Neuronal stem cell (in vitro differentiated cells): Measurements from ENCODE around the gene ADAMTSL1.
A peak's percentile ranks its signal among the peaks of the same experiment; 100 is the strongest.

Source experiments
- DNase-seq: peaks from one replicate; pipeline ENCODE4 v3.0.0-alpha.2; 2013; ENCODE audit warnings: low spot score
- H2AFZ ChIP-seq: one replicate; pipeline ENCODE4 v1.6.1; 2013; ENCODE audit warnings: mild to moderate bottlenecking, low read length, inconsistent platforms
- H2AK5ac ChIP-seq: 2 replicates; pipeline ENCODE4 v1.6.1; 2013; ENCODE audit warnings: low read depth, mild to moderate bottlenecking, inconsistent platforms, low read length, moderate library complexity, mixed read lengths
- H2BK120ac ChIP-seq: 2 replicates; pipeline ENCODE4 v1.6.1; 2013; ENCODE audit warnings: low read depth, mild to moderate bottlenecking, inconsistent platforms, low read length, moderate library complexity, mixed read lengths
- H2BK12ac ChIP-seq: one replicate; pipeline ENCODE4 v1.6.1; 2013; ENCODE audit warnings: low read length, inconsistent platforms
- H2BK15ac ChIP-seq: 2 replicates; pipeline ENCODE4 v1.6.1; 2013; ENCODE audit warnings: mild to moderate bottlenecking, low read length, inconsistent platforms, mixed read lengths
- H2BK5ac ChIP-seq: one replicate; pipeline ENCODE4 v1.6.1; 2013; ENCODE audit warnings: inconsistent platforms, mild to moderate bottlenecking, low read length, moderate library complexity
- H3K14ac ChIP-seq: one replicate; pipeline ENCODE4 v1.6.1; 2013; ENCODE audit warnings: low read length, inconsistent platforms
- H3K18ac ChIP-seq: 2 replicates; pipeline ENCODE4 v1.6.1; 2013; ENCODE audit warnings: low read length, inconsistent platforms
- H3K23ac ChIP-seq: 2 replicates; pipeline ENCODE4 v1.6.1; 2013; ENCODE audit warnings: low read depth, mild to moderate bottlenecking, mixed read lengths, low read length, inconsistent platforms; ENCODE audit not compliant: poor library complexity
- H3K27ac ChIP-seq: replicated peaks from 3 replicates; pipeline ENCODE4 v1.5.1; 2013; ENCODE audit warnings: low read length, inconsistent platforms
- H3K27me3 ChIP-seq, 3 experiments: 2 replicates each; pipeline ENCODE4 v1.6.1; 2013; ENCODE audit warnings: low read length in 3 of 3, mild to moderate bottlenecking in 2 of 3, inconsistent platforms in 1 of 3, low read depth in 1 of 3, mixed read lengths in 1 of 3, moderate library complexity in 1 of 3; ENCODE audit not compliant: control insufficient read depth in 3 of 3, insufficient read depth in 3 of 3
- H3K36me3 ChIP-seq, 2 donors: replicated peaks in 1 of 2; 2 replicates each; pipeline ENCODE4 v1.6.1; 2013; ENCODE audit warnings: low read length in 2 of 2; ENCODE audit not compliant: control insufficient read depth in 2 of 2, insufficient read depth in 2 of 2
- H3K4ac ChIP-seq: 2 replicates; pipeline ENCODE4 v1.6.1; 2013; ENCODE audit warnings: inconsistent platforms, mild to moderate bottlenecking, low read length, moderate library complexity
- H3K4me1 ChIP-seq, 2 donors: 1 replicate in 1 of 2; 2 replicates in 1 of 2; pipeline ENCODE4 v1.6.1; 2013; ENCODE audit warnings: low read length in 2 of 2, low read depth in 1 of 2; ENCODE audit not compliant: control insufficient read depth in 2 of 2, insufficient read depth in 1 of 2
- H3K4me2 ChIP-seq: one replicate; pipeline ENCODE4 v1.6.1; 2013; ENCODE audit warnings: mild to moderate bottlenecking, low read length, inconsistent platforms; ENCODE audit not compliant: insufficient read depth, poor library complexity, severe bottlenecking
- H3K4me3 ChIP-seq, 2 donors: 2 replicates each; pipeline ENCODE4 v1.5.1; 2013; ENCODE audit warnings: low read length in 2 of 2, mild to moderate bottlenecking in 2 of 2, inconsistent platforms in 1 of 2, moderate library complexity in 1 of 2
- H3K79me1 ChIP-seq: one replicate; pipeline ENCODE4 v1.6.1; 2013; ENCODE audit warnings: low read depth, mild to moderate bottlenecking, inconsistent platforms, low read length, moderate library complexity
- H3K9ac ChIP-seq: one replicate; pipeline ENCODE4 v1.6.1; 2013; ENCODE audit warnings: mild to moderate bottlenecking, low read depth, low read length, inconsistent platforms; ENCODE audit not compliant: poor library complexity
- H3K9me3 ChIP-seq, 2 donors: replicated peaks in 1 of 2; 2 replicates each; pipeline versions ENCODE3 to v1.6.1; 2013; ENCODE audit warnings: low read length in 2 of 2, mild to moderate bottlenecking in 2 of 2, inconsistent platforms in 1 of 2, low read depth in 1 of 2, mixed read lengths in 1 of 2, moderate library complexity in 1 of 2; ENCODE audit not compliant: control insufficient read depth in 2 of 2, insufficient read depth in 1 of 2
- H4K8ac ChIP-seq: one replicate; pipeline ENCODE4 v1.6.1; 2013; ENCODE audit warnings: low read depth, mild to moderate bottlenecking, inconsistent platforms, low read length, moderate library complexity
- H4K91ac ChIP-seq: one replicate; pipeline ENCODE4 v1.6.1; 2013; ENCODE audit warnings: low read length, low read depth, mild to moderate bottlenecking, inconsistent platforms; ENCODE audit not compliant: poor library complexity
- WGBS, 2 donors: extraction: QIAGEN DNeasy Blood & Tissue Kit; methylation state at CpG; one replicate each; pipeline ENCODE4 v1.1.7; 2013; ENCODE audit warnings: missing lambda C conversion rate in 2 of 2, mixed read lengths in 1 of 2; ENCODE audit not compliant: insufficient read length in 2 of 2, insufficient replicate concordance in 1 of 2; ENCODE audit errors: extremely low coverage in 2 of 2; 5-methylcytosine and 5-hydroxymethylcytosine counted together

ADAMTSL1 gene

DNA sequence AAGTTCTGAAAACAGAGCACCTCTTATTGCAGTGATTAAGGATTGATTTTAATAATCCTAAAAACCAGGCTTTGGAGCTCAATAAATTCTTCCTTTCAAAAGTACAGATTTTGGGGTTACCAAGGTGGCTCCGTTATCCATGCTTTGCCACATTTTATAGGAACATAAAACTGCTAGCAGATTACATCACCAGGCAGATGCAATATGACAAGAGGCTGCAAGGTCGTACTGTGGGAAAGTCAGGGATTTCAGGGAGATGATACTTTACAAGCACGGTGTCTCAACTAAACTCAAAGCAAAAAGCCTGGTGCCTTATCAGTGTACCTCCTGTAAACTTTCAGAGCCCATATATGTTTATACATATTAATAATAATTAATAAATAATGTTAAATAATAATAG lies 28.6 kb downstream of the ADAMTSL1 start:
- WGBS, 2 donors, result no CpG with 5 or more reads among the region's 3 CpGs
- no peak overlapping the region for H2AK5ac ChIP-seq
- no peak overlapping the region for H3K14ac ChIP-seq
- no peak overlapping the region for H3K23ac ChIP-seq
- no peaks in the 10 kb centered on the region for H3K27me3 ChIP-seq
- DNase-seq, result no peak
- no peak overlapping the region for H2BK120ac ChIP-seq
- H3K4me1 ChIP-seq, result peaks cover 3 to 6% of the 10 kb centered on the region in 2 donors
- no peak overlapping the region for H3K27ac ChIP-seq
- H3K18ac ChIP-seq, result no peak overlapping the region
- no peak overlapping the region for H3K4ac ChIP-seq
- H3K9ac ChIP-seq, result no peak overlapping the region
- no peaks in the 10 kb centered on the region for H3K36me3 ChIP-seq
- H2BK12ac ChIP-seq, result no peak overlapping the region
- no peaks in the 10 kb centered on the region for H3K9me3 ChIP-seq
- H3K4me2 ChIP-seq, result no peak overlapping the region
- no peak overlapping the region for H2BK5ac ChIP-seq
- H2BK15ac ChIP-seq, result no peak overlapping the region
- H3K79me1 ChIP-seq, result no peaks in the 10 kb centered on the region
- no peak overlapping the region for H3K4me3 ChIP-seq
- no peak overlapping the region for H4K91ac ChIP-seq
- no peak overlapping the region for H2AFZ ChIP-seq
- H4K8ac ChIP-seq, result no peak overlapping the region

DNA sequence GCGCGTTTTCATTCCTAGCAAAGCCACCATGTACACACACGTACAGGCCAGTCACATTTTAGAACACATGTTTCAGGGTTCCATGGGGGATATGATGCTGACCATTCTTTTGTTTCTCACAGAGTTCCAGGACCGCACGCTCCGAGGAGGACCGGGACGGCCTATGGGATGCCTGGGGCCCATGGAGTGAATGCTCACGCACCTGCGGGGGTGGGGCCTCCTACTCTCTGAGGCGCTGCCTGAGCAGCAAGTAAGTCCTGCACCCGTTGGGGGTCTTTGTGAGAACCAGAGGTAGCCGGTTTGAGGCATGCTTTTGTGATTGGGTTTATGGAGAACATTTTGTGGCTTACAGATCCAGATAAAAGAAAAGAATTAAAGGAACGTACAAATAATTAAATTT lies 30.8 kb downstream of the ADAMTSL1 start:
- Histone ChIP-seq H2BK5ac (no peak overlapping the region), H2BK12ac (no peak overlapping the region), H3K27me3 (no peaks in the 10 kb centered on the region), H3K4me2 (no peak overlapping the region), H3K14ac (no peak overlapping the region), H3K36me3 (no peaks in the 10 kb centered on the region), H3K23ac (no peak overlapping the region), H4K8ac (no peak overlapping the region), H3K79me1 (no peaks in the 10 kb centered on the region), H3K9me3 (no peaks in the 10 kb centered on the region), H3K4me3 (no peak overlapping the region), H3K27ac (no peak overlapping the region), H3K4ac (no peak overlapping the region), H2AFZ (peak overlapping the region; percentile 85), H2BK15ac (no peak overlapping the region), H2BK120ac (no peak overlapping the region), H2AK5ac (no peak overlapping the region), H3K9ac (no peak overlapping the region), H3K4me1 (peaks cover 3 to 6% of the 10 kb centered on the region in 2 donors), H4K91ac (no peak overlapping the region), H3K18ac (no peak overlapping the region)
- no CpG with 5 or more reads among the region's 14 CpGs for WGBS, 2 donors
- DNase-seq, result peak; percentile 8

DNA sequence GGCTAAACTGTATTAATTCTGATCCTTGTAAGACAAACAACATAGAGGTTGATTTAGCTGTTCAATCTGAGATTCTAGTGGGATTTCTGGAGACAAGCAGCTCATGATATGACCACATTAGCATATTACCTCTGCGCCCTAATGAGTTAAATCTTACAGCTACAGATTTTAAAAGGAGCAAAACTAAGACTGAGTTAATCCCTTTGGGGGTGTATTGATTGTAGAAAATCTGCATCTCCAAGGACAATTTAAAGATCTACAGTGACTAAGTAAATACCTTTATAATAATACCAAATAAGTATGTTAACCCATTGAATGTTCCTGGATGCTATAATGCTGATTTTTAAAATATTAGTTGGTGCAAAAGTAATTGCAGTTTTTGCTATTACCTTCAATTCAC lies 33.2 kb downstream of the ADAMTSL1 start:
- H3K9ac ChIP-seq, result no peak overlapping the region
- H3K23ac ChIP-seq, result no peak overlapping the region
- no peak overlapping the region for H4K8ac ChIP-seq
- no peak overlapping the region for H3K4me2 ChIP-seq
- H2AK5ac ChIP-seq, result no peak overlapping the region
- no peak overlapping the region for H2BK12ac ChIP-seq
- no peaks in the 10 kb centered on the region for H3K79me1 ChIP-seq
- H2BK120ac ChIP-seq, result no peak overlapping the region
- H2AFZ ChIP-seq, result no peak overlapping the region
- no peak overlapping the region for H4K91ac ChIP-seq
- H3K14ac ChIP-seq, result no peak overlapping the region
- no peaks in the 10 kb centered on the region for H3K36me3 ChIP-seq
- no peak overlapping the region for H2BK15ac ChIP-seq
- no peak overlapping the region for H3K4ac ChIP-seq
- no peak overlapping the region for H3K4me3 ChIP-seq
- H3K27me3 ChIP-seq, result no peaks in the 10 kb centered on the region
- no peaks in the 10 kb centered on the region for H3K9me3 ChIP-seq
- no CpG with 5 or more reads among the region's 1 CpG for WGBS, 2 donors
- peaks cover 3 to 6% of the 10 kb centered on the region in 2 donors for H3K4me1 ChIP-seq
- DNase-seq, result no peak
- H3K27ac ChIP-seq, result no peak overlapping the region
- H2BK5ac ChIP-seq, result no peak overlapping the region
- no peak overlapping the region for H3K18ac ChIP-seq

DNA sequence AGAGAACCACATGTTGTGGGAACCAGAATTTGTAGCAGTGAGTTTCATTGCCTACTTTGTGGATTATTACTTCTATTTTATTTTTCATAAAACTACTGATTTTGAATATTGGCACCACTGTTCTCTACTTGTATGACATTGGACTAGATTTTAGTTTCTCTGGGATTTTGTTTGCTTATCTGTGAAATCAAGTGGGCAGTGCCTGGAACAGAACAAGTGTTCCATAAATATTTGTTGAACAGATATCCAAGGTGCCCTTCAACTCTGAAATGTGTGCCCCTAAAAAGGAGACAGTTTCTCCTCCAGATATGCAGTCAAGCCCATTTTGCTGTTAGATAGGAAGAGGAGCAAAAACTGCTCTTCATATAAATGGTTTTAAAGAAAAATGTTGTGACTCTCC lies 42.6 kb downstream of the ADAMTSL1 start:
- no peak overlapping the region for H2BK5ac ChIP-seq
- H2AFZ ChIP-seq, result no peak overlapping the region
- no peaks in the 10 kb centered on the region for H3K27me3 ChIP-seq
- H3K27ac ChIP-seq, result no peak overlapping the region
- H3K4me3 ChIP-seq, result no peak overlapping the region
- H3K4ac ChIP-seq, result no peak overlapping the region
- H3K79me1 ChIP-seq, result no peaks in the 10 kb centered on the region
- H3K4me1 ChIP-seq, result no peaks in the 10 kb centered on the region
- H2BK12ac ChIP-seq, result no peak overlapping the region
- H4K8ac ChIP-seq, result no peak overlapping the region
- no peak overlapping the region for H3K23ac ChIP-seq
- no peak overlapping the region for H2BK15ac ChIP-seq
- H3K14ac ChIP-seq, result no peak overlapping the region
- no peak overlapping the region for H3K4me2 ChIP-seq
- no peak for DNase-seq
- H3K9ac ChIP-seq, result no peak overlapping the region
- no peak overlapping the region for H3K18ac ChIP-seq
- H2BK120ac ChIP-seq, result no peak overlapping the region
- no peak overlapping the region for H2AK5ac ChIP-seq
- H3K36me3 ChIP-seq, result no peaks in the 10 kb centered on the region
- H4K91ac ChIP-seq, result no peak overlapping the region
- H3K9me3 ChIP-seq, result no peaks in the 10 kb centered on the region
